ENCODE measurements around the gene RHOD.

DNA sequence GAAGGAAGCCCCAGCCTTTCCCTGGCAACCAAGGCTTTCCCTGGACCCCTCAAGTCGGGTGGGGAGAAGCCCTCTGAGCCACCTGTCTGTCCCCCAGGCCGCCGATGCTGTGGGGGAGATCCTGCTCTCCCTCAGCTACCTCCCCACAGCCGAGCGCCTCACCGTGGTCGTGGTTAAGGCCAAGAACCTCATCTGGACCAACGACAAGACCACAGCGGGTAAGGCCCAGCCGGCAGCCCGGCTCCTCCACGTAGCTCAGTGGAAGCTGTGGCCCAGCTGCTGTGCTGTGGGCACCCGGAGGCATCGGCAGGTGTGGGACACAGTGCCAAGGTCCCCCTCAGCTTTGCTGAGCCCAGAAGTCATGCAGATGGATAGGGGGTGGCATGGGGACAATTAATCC is 12.2 kb upstream of the RHOD start:
- TF ChIP-seq POLR2A (IDR thresholded peaks at IDR 0.05; ENCODE audit: low read depth, low read length) (no peak), POLR2AphosphoS5 (IDR thresholded peaks at IDR 0.05; ENCODE audit: low read depth, low read length) (no peak), TAF1 (IDR thresholded peaks at IDR 0.05; ENCODE audit: borderline replicate concordance, low read depth, low read length) (no peak)
